ENCODE measurements around the gene CD36.

DNA sequence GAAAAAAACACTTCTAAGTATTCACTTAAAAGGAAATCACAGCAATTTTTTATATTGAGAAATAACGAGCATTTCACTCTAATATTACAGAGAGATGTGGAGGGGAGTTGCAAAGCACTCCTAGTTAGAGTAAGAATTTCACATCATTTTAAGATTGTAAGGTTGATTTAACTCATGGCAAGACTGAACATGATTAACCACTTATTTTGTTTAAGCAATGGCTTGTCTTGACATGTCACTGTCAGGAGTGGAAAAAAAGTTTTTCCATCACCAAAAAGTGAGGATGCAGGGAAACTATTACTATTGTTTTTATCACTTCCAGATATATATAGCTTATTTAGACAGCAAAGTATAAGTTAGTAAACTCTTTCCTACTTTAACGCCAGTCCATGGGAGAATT is 27.1 kb downstream of the CD36 start:
- TF ChIP-seq, protein P1, sequence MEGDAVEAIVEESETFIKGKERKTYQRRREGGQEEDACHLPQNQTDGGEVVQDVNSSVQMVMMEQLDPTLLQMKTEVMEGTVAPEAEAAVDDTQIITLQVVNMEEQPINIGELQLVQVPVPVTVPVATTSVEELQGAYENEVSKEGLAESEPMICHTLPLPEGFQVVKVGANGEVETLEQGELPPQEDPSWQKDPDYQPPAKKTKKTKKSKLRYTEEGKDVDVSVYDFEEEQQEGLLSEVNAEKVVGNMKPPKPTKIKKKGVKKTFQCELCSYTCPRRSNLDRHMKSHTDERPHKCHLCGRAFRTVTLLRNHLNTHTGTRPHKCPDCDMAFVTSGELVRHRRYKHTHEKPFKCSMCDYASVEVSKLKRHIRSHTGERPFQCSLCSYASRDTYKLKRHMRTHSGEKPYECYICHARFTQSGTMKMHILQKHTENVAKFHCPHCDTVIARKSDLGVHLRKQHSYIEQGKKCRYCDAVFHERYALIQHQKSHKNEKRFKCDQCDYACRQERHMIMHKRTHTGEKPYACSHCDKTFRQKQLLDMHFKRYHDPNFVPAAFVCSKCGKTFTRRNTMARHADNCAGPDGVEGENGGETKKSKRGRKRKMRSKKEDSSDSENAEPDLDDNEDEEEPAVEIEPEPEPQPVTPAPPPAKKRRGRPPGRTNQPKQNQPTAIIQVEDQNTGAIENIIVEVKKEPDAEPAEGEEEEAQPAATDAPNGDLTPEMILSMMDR (IDR thresholded peaks at IDR 0.05), result no peak
- no peak for TF ChIP-seq POLR2A (IDR thresholded peaks at IDR 0.05)

Data from right lobe of liver (tissue), 4 donors.